ENCODE data around the gene C16orf90.

GRCh38 chr16:3468501-3468900 lies 26.8 kb downstream of the C16orf90 start:
- no peak for TF ChIP-seq CTCF (conservative IDR thresholded peaks at IDR 0.05; ENCODE audit: low read length)
- no peak for TF ChIP-seq EZH2phosphoT487 (IDR thresholded peaks at IDR 0.05; ENCODE audit: borderline replicate concordance, low read depth, low read length)

All from OCI-LY7 (cell line).